IPS DF 19.7 (cell line): ENCODE results near the gene NEK8.
"Not testable (repeated sequence)": the region's sequence is repeated elsewhere in the genome, so short reads cannot be mapped to it uniquely, and the experiment has no call there.

Experiments
- DNase-seq: peaks from one replicate; pipeline ENCODE4 v3.0.0-alpha.2; 2013; ENCODE audit warnings: low read depth, low spot score

Gene NEK8

DNA sequence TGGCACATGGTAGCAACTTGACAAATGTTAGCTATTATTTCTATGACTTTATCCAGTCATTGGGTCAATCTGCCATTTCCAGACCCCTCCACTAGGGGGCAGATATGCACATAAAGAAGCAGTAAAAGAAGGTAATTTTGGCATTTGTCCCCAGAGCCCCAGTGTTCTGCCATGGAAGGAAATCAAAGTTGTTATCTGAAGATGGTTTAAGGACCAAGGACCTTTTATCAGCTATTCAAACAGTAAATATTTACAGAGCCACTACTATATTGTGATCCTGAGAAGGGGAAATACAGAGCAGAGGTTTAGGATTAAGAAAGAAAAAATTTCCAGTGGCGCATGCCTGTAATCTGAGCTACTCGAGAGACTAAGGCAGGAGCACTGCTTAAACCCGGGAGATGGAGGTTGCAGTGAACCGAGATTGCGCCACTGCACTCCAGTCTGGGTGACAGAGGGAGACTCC is 35.2 kb downstream of the NEK8 start:
- no peak for DNase-seq

DNA sequence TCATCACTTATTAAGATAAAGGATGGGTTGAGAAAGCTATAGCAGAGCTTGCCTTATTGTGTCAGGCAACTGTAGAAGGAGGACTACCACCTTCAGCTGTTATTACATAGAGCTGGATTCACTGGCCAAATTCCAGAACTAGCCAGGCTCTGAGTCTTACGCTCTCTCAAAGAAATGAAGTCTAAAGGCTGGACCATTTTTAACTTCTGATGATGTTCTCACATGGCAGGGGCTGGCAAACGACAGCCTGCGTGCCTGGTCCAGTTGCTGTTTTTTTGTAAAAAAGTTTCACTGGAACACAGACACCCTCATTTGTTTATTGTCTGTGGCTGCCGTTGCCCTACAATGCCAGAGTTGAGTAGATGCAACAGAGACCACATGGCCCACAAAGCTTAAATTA is 36.5 kb downstream of the NEK8 start:
- no peak for DNase-seq

DNA sequence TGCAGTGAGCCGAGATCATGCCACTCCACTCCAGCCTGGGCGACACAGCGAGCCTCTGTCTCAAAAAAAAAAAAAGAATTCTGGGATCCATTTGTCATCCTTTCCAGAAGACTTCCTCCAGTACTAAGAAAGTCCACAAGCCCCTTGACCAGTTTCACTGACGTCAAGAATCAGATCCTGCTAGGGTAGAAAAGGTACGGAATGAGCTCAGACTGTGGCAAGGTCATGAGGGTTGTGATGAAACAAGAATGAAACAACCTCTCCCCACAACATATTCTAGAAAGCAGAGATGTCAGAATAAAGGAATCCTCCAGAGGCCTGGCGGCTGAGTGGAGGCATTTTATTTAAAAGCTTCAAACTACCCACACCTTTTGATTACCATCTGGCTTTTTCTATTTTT is 45.1 kb downstream of the NEK8 start:
- no peak for DNase-seq

DNA sequence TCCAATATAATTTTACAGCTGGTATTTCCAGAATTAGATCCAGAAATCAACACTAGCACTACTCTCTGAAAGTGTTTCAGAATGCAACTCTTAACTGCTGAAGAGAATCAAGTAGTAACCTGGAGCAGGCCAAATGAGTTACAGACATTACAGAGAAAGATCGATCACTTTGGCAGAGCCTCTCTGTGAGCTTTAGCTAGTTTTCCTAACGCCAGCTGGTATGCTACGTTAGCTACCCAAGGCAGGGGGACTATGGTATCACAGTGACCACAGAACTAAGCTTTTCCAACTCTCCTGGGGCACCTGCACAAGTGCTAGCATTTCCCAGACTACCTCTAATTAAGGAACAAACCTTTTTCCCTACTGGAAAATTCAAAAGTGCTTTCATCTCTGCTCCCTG is 45.6 kb downstream of the NEK8 start:
- no peak for DNase-seq

DNA sequence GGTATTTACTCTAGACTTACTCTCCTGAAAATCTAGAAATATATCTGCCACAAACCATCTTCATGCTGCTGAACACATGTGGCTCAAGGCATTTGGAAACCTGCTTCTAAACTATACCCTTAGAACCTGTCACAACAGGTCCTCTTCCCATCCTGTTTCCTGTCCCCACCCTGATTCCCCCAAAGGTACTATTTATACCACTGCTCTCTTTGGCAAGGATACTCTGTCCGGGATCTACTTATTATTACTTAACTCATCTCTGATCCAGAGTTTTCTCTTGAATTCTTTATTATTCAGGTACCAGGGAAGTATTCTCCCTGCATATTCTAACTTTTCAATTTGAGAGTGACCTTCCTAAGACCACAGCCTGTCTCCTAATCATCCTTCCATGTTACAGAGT is 48.6 kb downstream of the NEK8 start:
- DNase-seq, result no peak

DNA sequence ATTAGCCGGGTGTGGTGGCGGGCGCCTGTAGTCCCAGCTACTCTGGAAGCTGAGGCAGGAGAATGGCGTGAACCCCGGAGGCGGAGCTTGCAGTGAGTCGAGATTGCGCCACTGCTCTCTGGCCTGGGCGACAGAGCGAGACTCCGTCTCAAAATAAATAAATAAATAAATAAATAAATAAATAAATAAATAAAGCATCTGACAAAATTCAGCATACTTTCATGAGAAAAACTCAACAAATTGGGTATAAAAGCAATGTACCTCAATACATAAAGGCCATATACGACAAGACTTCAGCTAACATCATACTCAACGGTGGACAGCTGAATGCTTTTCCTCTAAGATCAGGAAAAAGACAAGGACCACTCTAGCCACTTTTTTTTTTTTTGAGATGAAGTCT is 51.0 kb downstream of the NEK8 start:
- DNase-seq, result not testable (repeated sequence)

DNA sequence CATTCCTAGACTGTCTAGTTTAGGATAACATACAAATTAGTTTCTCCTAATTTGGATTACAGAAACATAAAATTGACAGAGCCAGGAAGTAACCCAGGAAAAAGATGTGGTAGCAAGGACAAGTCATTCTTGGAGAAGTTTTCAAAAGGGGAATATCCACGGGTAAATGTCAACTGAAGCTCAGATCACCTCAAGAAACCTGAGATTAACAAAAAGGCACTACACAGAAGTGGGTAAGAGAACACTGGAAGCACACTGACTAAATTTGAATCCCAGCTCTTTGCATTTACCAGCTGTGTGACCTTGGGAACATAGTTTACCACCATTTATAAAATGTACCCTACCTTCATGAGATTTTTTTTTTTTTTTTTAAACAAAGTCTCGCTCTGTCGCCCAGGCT is 54.6 kb downstream of the NEK8 start:
- no peak for DNase-seq

DNA sequence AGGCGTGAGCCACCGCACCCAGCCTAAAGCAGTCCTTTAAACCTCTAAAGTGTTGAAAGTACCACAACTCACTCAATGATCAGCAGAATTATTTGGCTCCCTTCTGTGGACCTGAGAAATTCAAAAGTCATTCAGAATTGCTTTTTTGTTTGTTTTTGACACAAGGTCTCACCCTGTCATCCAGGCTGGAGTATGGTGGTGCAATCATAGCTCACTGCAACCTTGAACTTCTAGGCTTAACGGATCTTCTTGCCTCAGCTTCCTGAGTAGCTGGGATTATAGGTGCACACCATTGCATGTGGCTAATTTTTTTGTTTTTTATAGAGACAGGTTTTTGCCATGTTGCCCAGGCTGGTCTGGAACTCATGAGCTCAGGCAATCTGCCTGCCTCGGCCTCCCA is 59.5 kb downstream of the NEK8 start:
- no peak for DNase-seq
